GM21390 (cell line): Measurements from ENCODE around the gene POU2AF2.
"Not testable (repeated sequence)": the region's sequence is repeated elsewhere in the genome, so short reads cannot be mapped to it uniquely, and the experiment has no call there.

Experiments used
- ATAC-seq: cut with Tn5 transposase; IDR thresholded peaks from one replicate; pipeline ENCODE4 v1.9.1; 2021; ENCODE audit not compliant: unreplicated experiment

Gene POU2AF2

GRCh38 chr11:111253630-111254029 is 8.1 kb downstream of the POU2AF2 start:
- ATAC-seq = no peak

GRCh38 chr11:111258046-111258445 is 12.5 kb downstream of the POU2AF2 start:
- no peak for ATAC-seq

GRCh38 chr11:111259896-111260295 is 14.4 kb downstream of the POU2AF2 start:
- no peak for ATAC-seq

- ATAC-seq = no peak
Measured at GRCh38 chr11:111260811-111261210, 15.3 kb downstream of the POU2AF2 start.

- no peak for ATAC-seq
Measured at GRCh38 chr11:111264646-111265045, 19.1 kb downstream of the POU2AF2 start.

- no peak for ATAC-seq
Measured at GRCh38 chr11:111265421-111265820, 19.9 kb downstream of the POU2AF2 start.

- ATAC-seq = not testable (repeated sequence)
Measured at GRCh38 chr11:111268303-111268702, 22.8 kb downstream of the POU2AF2 start.

GRCh38 chr11:111269146-111269868 is 23.8 kb downstream of the POU2AF2 start:
- ATAC-seq = no peak

GRCh38 chr11:111272420-111272819 is 26.9 kb downstream of the POU2AF2 start:
- ATAC-seq = no peak

- ATAC-seq = no peak
Measured at GRCh38 chr11:111282562-111283075, 37.1 kb downstream of the POU2AF2 start.

- no peak for ATAC-seq
Measured at GRCh38 chr11:111283945-111284481, 38.5 kb downstream of the POU2AF2 start.

- ATAC-seq = no peak
Measured at GRCh38 chr11:111285189-111286091, 39.9 kb downstream of the POU2AF2 start.

- ATAC-seq = no peak
Measured at GRCh38 chr11:111291764-111292163, 46.2 kb downstream of the POU2AF2 start.

- ATAC-seq = not testable (repeated sequence)
Measured at GRCh38 chr11:111292408-111292807, 46.9 kb downstream of the POU2AF2 start.

- ATAC-seq = no peak
Measured at GRCh38 chr11:111296196-111296595, 50.7 kb downstream of the POU2AF2 start.

- ATAC-seq = no peak
Measured at GRCh38 chr11:111297696-111298095, 52.2 kb downstream of the POU2AF2 start.

- no peak for ATAC-seq
Measured at GRCh38 chr11:111298413-111299100, 53.0 kb downstream of the POU2AF2 start, which contains the start of gene POU2AF3. Gene POU2AF3, plus strand, starts transcription at chr11:111298546. Its CDS starts 36 bp downstream, at chr11:111298582.

GRCh38 chr11:111299101-111300026 is 53.8 kb downstream of the POU2AF2 start:
- ATAC-seq = peak; percentile 71

GRCh38 chr11:111300569-111300968 is 55.0 kb downstream of the POU2AF2 start:
- ATAC-seq = no peak
